Measurements from ENCODE around the gene C19orf81.

C19orf81 gene

GRCh38 chr19:50629801-50630200, 19.4 kb upstream of the C19orf81 start:
- DNase-seq = no peak

DNA sequence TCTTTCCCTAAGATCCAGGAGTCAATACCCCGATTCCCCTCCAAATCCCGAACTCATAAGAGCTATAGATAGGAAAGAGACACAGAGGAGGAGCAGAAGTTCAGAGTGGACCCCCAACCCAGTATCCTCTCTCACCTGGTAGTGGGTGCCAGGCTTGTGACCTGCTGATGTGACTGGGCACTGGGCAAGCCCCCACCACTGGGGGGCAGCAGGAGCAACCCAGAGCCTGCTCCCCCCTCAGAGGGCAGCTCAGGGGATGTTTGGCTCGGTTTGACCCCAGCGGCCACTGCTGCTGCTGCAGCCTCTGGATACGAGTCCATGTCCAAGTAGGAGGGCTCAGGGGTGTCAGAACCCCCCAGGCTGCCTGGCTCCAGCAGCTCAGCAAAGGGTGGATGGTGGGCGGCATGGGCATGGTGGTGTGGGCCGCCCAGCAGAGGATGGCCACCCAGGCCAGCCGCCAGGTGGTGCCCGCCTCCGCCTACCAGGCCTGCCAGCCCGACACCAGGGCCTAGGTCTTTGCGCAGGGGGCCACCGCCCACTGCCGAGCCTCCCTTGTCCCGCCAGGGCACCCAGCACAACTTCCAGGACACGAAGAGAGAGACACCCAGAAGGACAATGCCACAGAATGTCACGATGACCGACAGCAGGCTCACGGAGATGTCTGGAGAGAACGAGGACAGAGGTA, 17.0 kb upstream of the C19orf81 start:
- DNase-seq = no peak

DNA sequence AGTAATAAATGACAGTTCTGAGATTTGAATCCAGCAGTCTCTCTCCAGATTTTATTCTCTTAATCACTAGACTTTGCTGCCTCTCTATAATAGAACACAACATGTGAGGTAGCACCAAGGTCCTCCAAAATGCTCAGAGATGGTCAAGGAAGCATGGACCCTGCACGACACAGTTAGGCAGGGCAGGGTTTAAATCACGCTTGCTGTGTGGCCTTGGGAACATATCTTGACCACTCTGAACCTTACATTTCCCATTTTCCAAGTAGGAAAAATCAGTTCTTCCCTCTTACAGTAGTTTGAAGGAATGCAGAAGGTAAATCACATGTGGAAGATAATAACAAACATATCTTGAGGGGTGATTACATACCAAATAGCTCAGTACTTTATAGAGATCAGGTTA, 15.9 kb upstream of the C19orf81 start:
- no peak for DNase-seq

- DNase-seq = no peak
Measured at GRCh38 chr19:50633973-50634372, 15.3 kb upstream of the C19orf81 start.

DNA sequence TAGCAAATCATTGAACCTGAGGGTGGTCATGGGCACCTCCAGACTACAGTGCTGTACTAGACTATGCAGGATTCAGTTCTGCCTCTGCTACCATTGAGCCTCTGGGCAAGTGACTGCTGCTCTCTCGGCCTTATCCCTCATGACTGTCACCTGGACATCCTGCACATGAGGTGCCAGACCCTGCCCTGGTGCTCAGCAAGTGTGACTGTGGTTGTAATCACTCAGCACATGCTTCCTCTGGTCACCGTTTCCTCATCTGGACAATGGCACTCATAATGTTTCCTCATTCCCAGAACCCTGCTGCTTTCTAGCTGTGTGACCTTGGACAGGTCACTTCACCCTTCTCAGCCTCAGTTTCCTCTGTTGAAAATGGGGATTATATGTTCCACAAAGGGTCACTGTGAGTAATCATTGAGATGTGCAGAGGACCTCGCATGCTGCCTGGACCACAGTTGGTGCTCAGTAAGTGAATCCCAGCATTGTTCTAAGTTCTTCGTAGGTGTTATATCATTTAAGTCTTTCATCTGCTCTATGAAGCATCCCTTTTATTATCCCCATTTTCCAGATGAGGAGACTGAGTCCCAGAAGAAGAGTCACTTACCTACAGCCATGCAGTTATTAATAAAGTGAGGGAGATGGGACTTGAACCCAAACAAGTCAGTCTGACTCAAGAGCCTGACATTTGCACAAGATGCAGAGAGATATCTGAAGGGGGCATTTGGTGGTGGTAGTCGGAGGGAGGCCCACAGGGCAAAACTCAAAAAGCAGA, 12.7 kb upstream of the C19orf81 start:
- DNase-seq = no peak

DNA sequence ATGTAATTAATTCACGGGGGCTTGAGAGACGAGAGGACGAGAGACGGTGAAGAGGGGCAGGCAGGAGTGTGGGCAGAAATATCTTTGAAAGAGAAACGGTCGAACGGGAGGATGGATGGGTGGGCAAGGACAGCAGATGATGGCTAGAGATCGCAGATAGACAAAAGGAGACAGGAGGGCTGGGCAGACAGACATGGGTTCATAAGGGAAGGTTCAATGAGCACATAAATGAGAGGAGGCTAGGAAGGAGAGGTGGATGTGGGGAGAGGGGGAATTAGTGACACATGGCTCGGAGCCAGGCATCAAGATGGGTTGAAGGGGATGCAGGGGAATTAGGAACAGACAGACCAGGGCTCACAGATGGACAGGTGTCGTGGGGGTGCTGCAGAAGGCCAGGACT, 10.6 kb upstream of the C19orf81 start:
- DNase-seq = no peak

DNA sequence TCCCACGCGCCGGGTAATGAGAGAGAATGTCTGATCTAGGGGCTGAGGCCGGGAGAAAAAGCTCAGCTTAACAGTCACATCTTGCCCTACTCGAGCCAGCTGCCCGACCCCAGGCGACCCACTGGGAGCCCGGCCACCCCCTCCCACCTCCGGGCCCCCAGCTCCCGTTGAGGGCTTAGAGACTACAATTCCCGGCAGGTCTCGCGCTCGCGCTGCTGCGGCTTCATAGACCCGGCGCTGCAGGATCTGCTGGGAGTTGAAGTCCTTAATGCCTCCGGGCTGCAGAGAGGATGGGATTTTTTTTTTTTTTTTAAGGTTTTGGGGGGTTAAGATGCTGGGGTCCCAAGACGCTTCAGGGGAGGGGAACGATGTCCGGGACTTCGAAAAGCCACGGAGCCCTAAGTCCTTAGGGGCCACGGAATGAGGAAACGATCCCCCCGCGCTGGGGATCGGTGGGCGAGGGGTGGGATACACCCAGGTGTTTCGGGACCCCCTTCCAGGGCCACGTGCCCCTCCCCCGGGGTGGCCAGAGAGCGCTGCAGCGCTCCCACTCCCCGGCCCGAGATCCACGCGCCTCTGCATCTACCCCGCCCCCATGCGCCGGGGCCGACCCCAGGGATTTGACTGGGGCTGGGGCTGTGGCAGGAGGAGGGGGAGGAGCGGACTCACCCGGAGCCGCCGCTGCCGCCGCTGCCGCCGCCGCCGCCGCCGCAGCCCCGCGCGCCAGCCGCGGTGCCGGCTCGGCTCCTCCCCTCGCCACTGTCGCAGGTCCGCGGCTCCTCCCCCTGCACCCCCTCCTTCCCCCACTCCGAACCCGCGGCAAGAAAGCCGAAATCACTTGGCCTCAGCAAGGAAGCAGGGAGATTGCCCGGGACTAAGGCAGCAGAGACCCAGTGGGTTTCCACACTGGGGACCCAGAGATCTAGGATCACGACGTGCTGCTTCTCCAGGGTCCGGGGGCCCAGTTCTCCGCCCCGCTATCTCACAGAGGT, 9.8 kb upstream of the C19orf81 start, which contains the start of gene SYT3:
Gene SYT3, minus strand, starts transcription at position 761 of the 992 bp plus-strand sequence. CDS start 2,470 bp downstream, outside the sequence.
- DNase-seq = peak; percentile 50

DNA sequence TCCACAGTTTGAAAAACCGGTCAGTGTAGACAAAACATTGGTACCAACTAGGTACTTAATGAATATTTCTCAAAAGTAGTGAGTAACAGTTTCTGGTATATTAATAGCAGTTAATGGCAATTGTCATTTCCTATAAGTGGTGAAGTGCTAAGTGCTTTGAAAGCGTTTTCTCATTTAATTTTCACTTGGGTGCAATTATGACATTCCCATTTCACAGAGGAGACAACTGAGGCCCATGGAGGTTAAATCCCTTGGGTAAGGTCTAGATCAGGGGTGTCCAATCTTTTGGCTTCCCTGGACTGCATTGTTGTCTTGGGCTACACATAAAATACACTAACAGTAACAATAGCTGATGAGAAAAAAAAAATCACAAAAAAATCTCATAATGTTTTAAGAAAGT, 8.9 kb upstream of the C19orf81 start:
- DNase-seq = no peak

DNA sequence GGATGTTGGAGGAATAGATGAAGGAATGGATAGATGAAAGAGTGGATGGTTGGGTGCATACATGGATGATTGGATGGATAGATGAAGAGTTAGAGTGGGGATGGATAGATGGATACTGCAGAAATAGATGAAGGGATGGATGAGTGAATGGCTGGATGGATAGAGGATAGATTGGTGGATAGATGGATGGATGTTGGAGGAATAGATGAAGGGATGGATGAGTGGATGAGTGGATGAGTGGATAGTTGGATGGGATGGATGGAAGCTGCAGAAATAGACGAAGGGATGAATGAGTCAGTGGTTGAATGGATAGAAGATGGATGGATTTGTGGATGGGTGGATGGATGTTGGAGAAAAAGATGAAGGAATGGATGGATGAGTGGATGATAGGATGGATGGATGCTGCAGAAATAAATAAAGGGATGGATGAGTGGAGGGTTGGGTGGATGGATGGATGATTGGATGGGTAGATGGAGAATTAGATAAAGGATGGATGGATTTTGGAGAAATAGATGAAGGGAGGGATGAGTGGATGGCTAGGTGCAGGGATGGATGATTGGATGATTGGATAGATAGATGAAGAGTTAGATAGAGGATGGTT, 4.8 kb upstream of the C19orf81 start:
- no peak for DNase-seq

GRCh38 chr19:50645107-50645506, 4.1 kb upstream of the C19orf81 start:
- DNase-seq = no peak

GRCh38 chr19:50646074-50646807, 3.0 kb upstream of the C19orf81 start:
- no peak for DNase-seq

DNA sequence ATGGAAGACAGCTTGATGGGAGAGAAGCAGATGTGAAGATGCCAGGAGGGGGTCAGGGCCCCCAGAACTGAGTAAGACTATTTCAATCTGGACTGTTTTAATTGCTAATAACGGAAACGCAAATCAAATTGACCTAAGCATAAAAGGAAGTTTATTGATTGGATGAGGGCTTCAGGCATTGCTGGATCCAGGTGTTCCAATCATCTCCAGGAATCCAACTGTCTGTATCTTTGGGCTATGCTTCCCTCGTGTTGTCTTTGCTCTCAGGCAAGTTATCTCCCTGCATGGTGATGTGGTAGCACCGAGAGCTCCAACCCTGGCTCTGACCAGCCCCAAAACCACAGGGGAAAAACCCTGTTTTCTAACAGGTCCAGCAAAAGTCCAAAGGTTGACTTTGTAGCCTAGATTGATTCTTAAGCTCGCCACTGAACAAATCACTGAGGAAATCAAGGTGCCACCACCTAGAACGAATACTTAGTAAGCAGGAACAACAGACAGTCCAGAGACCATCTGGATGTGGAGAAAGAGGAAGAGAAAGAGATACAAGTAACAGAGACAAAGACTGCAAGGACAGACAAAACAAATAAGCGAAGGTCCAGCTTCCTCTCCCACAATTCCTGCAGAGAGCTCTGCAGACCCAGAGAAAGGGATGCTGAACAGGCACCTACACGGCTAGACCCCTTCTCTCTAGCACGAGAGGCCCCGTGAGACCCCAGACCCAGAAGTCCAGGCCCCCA, 1.2 kb upstream of the C19orf81 start:
- DNase-seq = no peak

- DNase-seq = no peak
Measured at GRCh38 chr19:50648659-50649058, 586 bp upstream of the C19orf81 start.

- no peak for DNase-seq
Measured at GRCh38 chr19:50651174-50651573, 1.9 kb downstream of the C19orf81 start.

DNA sequence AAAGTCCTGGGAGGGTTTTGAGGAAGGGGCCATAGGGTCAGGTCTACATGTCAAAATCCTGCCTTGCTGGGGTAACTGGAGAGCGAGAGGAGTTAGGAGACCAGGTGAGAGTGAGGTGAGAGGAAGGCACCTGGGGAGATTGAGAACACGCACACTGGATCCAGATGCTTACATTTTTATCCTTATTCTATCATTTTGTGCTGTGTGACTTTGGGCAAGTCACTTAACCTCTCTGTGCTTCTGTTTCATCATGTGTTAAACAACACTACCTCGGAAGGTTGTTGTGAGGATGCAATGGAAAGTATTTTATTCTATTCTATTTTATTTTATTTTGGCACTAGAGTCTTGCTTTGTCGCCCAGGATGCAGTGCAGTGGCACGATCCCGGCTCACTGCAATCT, 3.5 kb downstream of the C19orf81 start:
- DNase-seq = no peak

GRCh38 chr19:50654882-50655281, 5.6 kb downstream of the C19orf81 start:
- DNase-seq = no peak

DNA sequence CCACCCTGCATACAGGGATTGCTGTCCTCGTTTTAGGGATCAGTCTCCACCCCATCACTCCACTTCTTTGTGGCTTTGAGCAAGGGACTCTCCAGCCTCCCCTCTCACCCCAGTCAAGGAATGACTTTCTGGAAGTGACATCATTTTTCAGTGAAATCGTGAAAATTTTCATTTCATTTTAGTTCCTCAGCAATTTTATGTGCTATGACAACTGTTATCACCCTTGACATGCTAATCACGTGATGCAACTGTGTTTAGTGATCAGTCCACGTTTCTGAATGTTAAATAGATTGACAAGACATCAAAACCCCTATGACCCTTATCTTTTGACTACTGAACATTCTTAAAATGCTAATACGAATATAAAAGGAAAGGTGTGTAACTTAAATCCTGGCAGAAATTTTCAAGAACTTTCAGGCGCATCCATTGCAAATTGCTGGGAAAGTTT, 8.0 kb downstream of the C19orf81 start:
- no peak for DNase-seq

DNA sequence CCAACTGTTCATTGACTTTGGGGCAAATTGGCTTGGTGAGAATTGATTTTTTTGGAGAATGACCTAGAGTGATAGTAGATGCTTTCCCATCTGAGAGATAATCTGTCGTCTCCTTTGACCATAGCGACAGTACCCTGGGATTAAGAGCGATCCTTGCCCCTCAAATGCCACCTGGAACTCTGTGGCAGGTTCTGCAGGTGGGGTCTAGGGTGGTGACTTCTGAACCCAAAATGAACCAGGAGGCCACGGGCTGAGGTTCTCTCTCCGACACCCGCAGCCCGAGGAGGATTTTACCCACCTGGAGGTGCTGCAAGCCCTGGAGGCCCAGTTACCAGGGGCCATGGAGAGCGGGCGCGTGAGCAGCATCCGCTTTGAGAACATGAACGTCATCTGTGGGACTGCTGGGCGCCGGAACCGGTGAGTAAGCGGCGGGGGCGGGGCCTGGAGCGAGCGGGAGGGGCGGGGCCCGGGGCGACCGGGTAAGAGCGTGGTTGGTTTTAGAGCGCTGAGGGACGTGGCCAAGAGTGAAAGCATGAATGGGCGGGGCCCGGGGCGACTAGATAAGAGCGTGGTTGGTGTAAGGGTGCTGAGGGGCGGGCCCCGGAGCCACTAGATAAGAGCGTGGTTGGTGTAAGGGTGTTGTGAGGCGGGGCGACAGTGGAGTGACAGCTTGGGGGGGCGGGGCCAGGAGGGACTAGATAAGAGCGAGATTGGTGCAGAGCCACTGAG, 8.6 kb downstream of the C19orf81 start:
- peak; percentile 69 for DNase-seq

DNA sequence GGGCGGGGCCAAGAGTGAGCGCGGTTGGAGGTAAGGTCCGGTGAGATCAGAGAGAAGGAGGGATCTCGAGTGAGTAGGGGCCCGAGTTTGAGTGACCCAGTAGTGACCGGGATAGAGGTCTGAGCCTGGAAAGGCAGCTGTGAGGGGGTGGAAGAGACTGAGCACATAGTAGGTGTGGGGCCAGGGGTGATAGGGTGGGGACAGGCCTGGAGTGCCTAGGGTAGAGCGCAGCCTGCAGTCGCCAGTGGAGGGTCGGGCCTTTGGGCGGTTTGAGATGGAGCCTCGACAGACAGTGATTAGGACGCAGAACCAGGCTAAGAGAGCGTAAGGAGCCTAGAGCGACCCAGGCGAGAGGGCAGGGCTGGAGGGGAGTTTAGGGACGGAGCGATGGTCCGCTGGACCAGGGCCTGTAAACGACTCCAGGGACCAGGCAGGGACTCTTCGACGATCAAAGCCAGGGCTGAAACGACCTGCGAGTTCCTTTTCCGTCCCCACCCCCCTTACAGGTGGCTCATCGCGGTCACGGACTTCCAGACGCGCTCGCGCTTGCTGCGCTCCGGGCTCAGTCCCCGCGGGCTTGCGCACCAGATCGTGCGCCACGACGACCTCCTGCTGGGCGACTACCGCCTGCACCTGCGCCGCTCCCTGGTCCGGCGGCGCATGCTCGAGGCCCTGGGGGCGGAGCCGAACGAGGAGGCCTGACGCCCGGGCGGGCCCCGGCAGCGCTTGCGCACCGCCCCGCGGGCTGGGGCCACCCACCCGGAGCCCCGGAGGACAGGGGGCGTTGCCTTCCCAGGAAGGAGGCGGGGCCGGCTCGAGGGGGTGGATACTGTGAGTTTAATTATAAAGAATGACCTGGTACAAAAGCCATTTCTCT, 9.4 kb downstream of the C19orf81 start:
- DNase-seq = peak; percentile 54

All from CD4-positive, alpha-beta T cell treated with Interleukin-6 for 4 hours (primary cell).